Erythroblast (primary cell): ENCODE measurements around the gene NDUFV2.
A peak's percentile ranks its signal among the peaks of the same experiment; 100 is the strongest.

ENCODE experiments used
- DNase-seq, 2 experiments: peaks; one replicate each; lab custom pipeline; 2025; lab: John Stamatoyannopoulos, UW
- GATA1 ChIP-seq: IDR thresholded peaks from 2 replicates; pipeline ENCODE4 v1.6.1; 2011; ENCODE audit warnings: low read depth, mild to moderate bottlenecking, control low read depth, low read length, moderate library complexity
- POLR2A ChIP-seq: IDR thresholded peaks from 2 replicates; pipeline ENCODE4 v1.6.1; 2011; ENCODE audit warnings: mild to moderate bottlenecking, low read length

The NDUFV2 gene

GRCh38 chr18:9102508-9103375 lies at the start of gene NDUFV2:
Gene NDUFV2, plus strand, starts transcription at chr18:9102699. Its CDS starts 45 bp downstream, at chr18:9102744.
- peak; percentile 98 to 99 for DNase-seq
- TF ChIP-seq GATA1 (no peak), POLR2A (peak; percentile 84)

GRCh38 chr18:9053814-9054213 lies 48.7 kb upstream of the NDUFV2 start:
- no peak for TF ChIP-seq GATA1
- TF ChIP-seq POLR2A, result no peak
- no peak for DNase-seq

GRCh38 chr18:9055185-9055584 lies 47.3 kb upstream of the NDUFV2 start:
- TF ChIP-seq POLR2A (no peak), GATA1 (no peak)
- DNase-seq, result peak; percentile 45 to 53

GRCh38 chr18:9055626-9056025 lies 46.9 kb upstream of the NDUFV2 start:
- TF ChIP-seq POLR2A, result no peak
- TF ChIP-seq GATA1, result no peak
- no peak for DNase-seq

GRCh38 chr18:9057646-9058045 lies 44.9 kb upstream of the NDUFV2 start:
- no peak for TF ChIP-seq POLR2A
- no peak for TF ChIP-seq GATA1
- DNase-seq, result no peak

GRCh38 chr18:9058406-9058805 lies 44.1 kb upstream of the NDUFV2 start:
- no peak for DNase-seq
- TF ChIP-seq GATA1 (no peak), POLR2A (no peak)

GRCh38 chr18:9062418-9062751 lies 40.1 kb upstream of the NDUFV2 start:
- TF ChIP-seq POLR2A (no peak), GATA1 (no peak)
- DNase-seq, result no peak

- no peak for DNase-seq
Observed at GRCh38 chr18:9065864-9066263, 36.6 kb upstream of the NDUFV2 start.

GRCh38 chr18:9066358-9066757 lies 36.1 kb upstream of the NDUFV2 start:
- no peak for TF ChIP-seq GATA1
- no peak for TF ChIP-seq POLR2A
- no peak for DNase-seq

More at GRCh38 chr18:9065864-9066263, 36.6 kb upstream of the NDUFV2 start:
- TF ChIP-seq GATA1 (no peak), POLR2A (no peak)

GRCh38 chr18:9066817-9067306 lies 35.6 kb upstream of the NDUFV2 start:
- DNase-seq, result no peak

GRCh38 chr18:9067823-9068222 lies 34.7 kb upstream of the NDUFV2 start:
- TF ChIP-seq POLR2A (no peak), GATA1 (no peak)
- DNase-seq, result no peak

More at GRCh38 chr18:9066817-9067306, 35.6 kb upstream of the NDUFV2 start:
- no peak for TF ChIP-seq POLR2A
- no peak for TF ChIP-seq GATA1

- no peak for DNase-seq
- TF ChIP-seq GATA1, result no peak
- no peak for TF ChIP-seq POLR2A
Observed at GRCh38 chr18:9068346-9068745, 34.2 kb upstream of the NDUFV2 start.

GRCh38 chr18:9069601-9070000 lies 32.9 kb upstream of the NDUFV2 start:
- no peak for DNase-seq
- TF ChIP-seq GATA1, result no peak
- no peak for TF ChIP-seq POLR2A

GRCh38 chr18:9070212-9070611 lies 32.3 kb upstream of the NDUFV2 start:
- TF ChIP-seq POLR2A (no peak), GATA1 (no peak)
- no peak for DNase-seq
